Measurements from ENCODE around the gene PSMD1. TPM values are rescaled to one million over a fixed set of nuclear protein-coding genes. Genes with fewer than 3 reads are reported as not detected.

Gene PSMD1
- total and polyA plus RNA-seq, 2 of the 8 experiments (the other 6 are each of a cell fraction or from before 2014, with no cell fraction given) = 179 to 272 TPM

GRCh38 chr2:231207734-231208133 is 151.1 kb downstream of the PSMD1 start:
- Histone ChIP-seq H3K56ac (replicated peaks; ENCODE audit: insufficient read length, low read depth, low read length) (no peak overlapping the region), H3K4me1 (replicated peaks in 1 of 4; ENCODE audit: control insufficient read depth in 3 of 4, insufficient read depth in 4 of 4, low read length in 3 of 4) (no peaks in the 10 kb centered on the region), H3K14ac (ENCODE audit: insufficient read length) (no peak overlapping the region), H3K4ac (replicated peaks; ENCODE audit: insufficient read length, low read depth, low read length) (no peak overlapping the region), H4K5ac (ENCODE audit: insufficient read length, low read depth, low read length) (no peak overlapping the region), H2BK15ac (ENCODE audit: low read length) (no peak overlapping the region), H4K20me1 (replicated peaks in 1 of 2; ENCODE audit: control insufficient read depth in 1 of 2, insufficient read depth in 2 of 2, low read length in 2 of 2) (no peaks in the 10 kb centered on the region), H3K9me3 (ENCODE audit: insufficient read depth in 2 of 2, low read depth in 1 of 2, low read length in 1 of 2) (no peaks in the 10 kb centered on the region; a peak in 1 of 4 replicates), H2AK5ac (ENCODE audit: low read depth, low read length) (no peak overlapping the region), H4K8ac (ENCODE audit: extremely low read depth, insufficient read depth, low read length) (no peak overlapping the region), H3K4me2 (ENCODE audit: insufficient read depth in 1 of 2, low read depth in 2 of 2, low read length in 2 of 2) (no peak overlapping the region), H2BK120ac (replicated peaks; ENCODE audit: low read depth, low read length) (no peak overlapping the region), H3K27me3 (replicated peaks in 1 of 4; ENCODE audit: control insufficient read depth in 3 of 4, extremely low read depth in 1 of 4, insufficient read depth in 3 of 4, low read length in 3 of 4) (no peaks in the 10 kb centered on the region), H3K79me2 (ENCODE audit: control insufficient read depth in 1 of 2, insufficient read depth in 2 of 2, low read length in 2 of 2) (peaks cover 0 to 6% of the 10 kb centered on the region in 2 experiments; a peak in 2 of 4 replicates), H3K27ac (ENCODE audit: low read depth, low read length) (no peak overlapping the region), H3K36me3 (ENCODE audit: control insufficient read depth in 2 of 4, insufficient read depth in 4 of 4, low read length in 3 of 4) (peaks cover 2 to 22% (median 11%) of the 10 kb centered on the region in 4 experiments; a peak in 6 of 8 replicates), H3K9ac (replicated peaks in 1 of 4; ENCODE audit: extremely low read depth in 1 of 4, low read depth in 3 of 4, low read length in 3 of 4) (no peak overlapping the region), H2BK20ac (ENCODE audit: low read length) (no peak overlapping the region), H3K23ac (ENCODE audit: insufficient read length) (no peak overlapping the region), H3K4me3 (ENCODE audit: extremely low read depth in 1 of 4, insufficient read depth in 2 of 4, low read depth in 3 of 4, low read length in 4 of 4) (no peak overlapping the region), H2AFZ (ENCODE audit: low read length) (no peak overlapping the region), H3K18ac (ENCODE audit: extremely low read depth, low read length) (no peak overlapping the region), H4K91ac (replicated peaks; ENCODE audit: insufficient read length, low read length) (no peak overlapping the region), H2BK12ac (ENCODE audit: low read depth, low read length) (no peak overlapping the region), H2BK5ac (ENCODE audit: low read depth, low read length) (no peak overlapping the region), H3K79me1 (ENCODE audit: low read depth, low read length) (peaks cover 2% of the 10 kb centered on the region; the same call in 1 of the 2 replicates), H3K23me2 (ENCODE audit: low read depth, low read length) (no peaks in the 10 kb centered on the region)
- ChIA-PET POLR2A (ENCODE audit: partially characterized antibody) (no interaction called here), CTCF (ENCODE audit: partially characterized antibody) (no interaction called here)
- no peak for DNase-seq (ENCODE audit: low read depth in 1 of 2, low spot score in 2 of 2)
- WGBS, 2 experiments (ENCODE audit: extremely low coverage in 1 of 2, insufficient coverage in 1 of 2, insufficient read length in 1 of 2, insufficient replicate concordance in 2 of 2, low coverage in 1 of 2, low lambda C conversion rate in 2 of 2, missing lambda C conversion rate in 1 of 2) = 95% methylated on average over 4 of the region's 4 CpGs; no CpG with 5 or more reads in 1 of the 2 experiments
- FAIRE-seq = no peak
- TF ChIP-seq FOSL1 (IDR thresholded peaks at IDR 0.05; ENCODE audit: insufficient read depth, low read depth, low read length) (no peak), EGR1 (IDR thresholded peaks at IDR 0.05; ENCODE audit: borderline replicate concordance, low read depth, low read length) (no peak), GABPA (IDR thresholded peaks at IDR 0.05; ENCODE audit: borderline replicate concordance, insufficient read depth, low read length) (no peak), KDM1A (IDR thresholded peaks at IDR 0.05; ENCODE audit: borderline replicate concordance, low read length) (no peak), CREB1 (IDR thresholded peaks at IDR 0.05) (no peak), RNF2 (IDR thresholded peaks at IDR 0.05; ENCODE audit: borderline replicate concordance, low read depth, low read length, missing control alignments, poor library complexity, severe bottlenecking) (no peak), SP2 (IDR thresholded peaks at IDR 0.05; ENCODE audit: low read length) (no peak), POU5F1 (IDR thresholded peaks at IDR 0.05; ENCODE audit: low read depth, low read length) (no peak), HDAC6 (IDR thresholded peaks at IDR 0.05; ENCODE audit: low read depth, low read length) (no peak), NANOG (IDR thresholded peaks at IDR 0.05; ENCODE audit: insufficient read depth, low read depth, low read length, poor library complexity, severe bottlenecking) (no peak), BCL11A (IDR thresholded peaks at IDR 0.05; ENCODE audit: low read depth in 2 of 2, low read length in 2 of 2) (no peak)
- TF ChIP-seq, protein P1, sequence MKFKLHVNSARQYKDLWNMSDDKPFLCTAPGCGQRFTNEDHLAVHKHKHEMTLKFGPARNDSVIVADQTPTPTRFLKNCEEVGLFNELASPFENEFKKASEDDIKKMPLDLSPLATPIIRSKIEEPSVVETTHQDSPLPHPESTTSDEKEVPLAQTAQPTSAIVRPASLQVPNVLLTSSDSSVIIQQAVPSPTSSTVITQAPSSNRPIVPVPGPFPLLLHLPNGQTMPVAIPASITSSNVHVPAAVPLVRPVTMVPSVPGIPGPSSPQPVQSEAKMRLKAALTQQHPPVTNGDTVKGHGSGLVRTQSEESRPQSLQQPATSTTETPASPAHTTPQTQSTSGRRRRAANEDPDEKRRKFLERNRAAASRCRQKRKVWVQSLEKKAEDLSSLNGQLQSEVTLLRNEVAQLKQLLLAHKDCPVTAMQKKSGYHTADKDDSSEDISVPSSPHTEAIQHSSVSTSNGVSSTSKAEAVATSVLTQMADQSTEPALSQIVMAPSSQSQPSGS (IDR thresholded peaks at IDR 0.05; ENCODE audit: low read length) = no peak
